Fibroblast of skin of left biceps (primary cell): ENCODE measurements around the gene SREK1.
"Not testable (repeated sequence)": the region's sequence is repeated elsewhere in the genome, so short reads cannot be mapped to it uniquely, and the experiment has no call there.

Source experiments
- DNase-seq, 2 experiments: peaks; one replicate each; pipeline ENCODE4 v3.0.0-alpha.2; 2013; ENCODE audit warnings: low read depth in 2 of 2

Gene SREK1

GRCh38 chr5:66144074-66144833 is at the start of gene SREK1:
Gene SREK1 (plus strand): TSS chr5:66144300. CDS start chr5:66144377, 77 bp downstream.
- DNase-seq = peak; percentile 85 to 89

DNA sequence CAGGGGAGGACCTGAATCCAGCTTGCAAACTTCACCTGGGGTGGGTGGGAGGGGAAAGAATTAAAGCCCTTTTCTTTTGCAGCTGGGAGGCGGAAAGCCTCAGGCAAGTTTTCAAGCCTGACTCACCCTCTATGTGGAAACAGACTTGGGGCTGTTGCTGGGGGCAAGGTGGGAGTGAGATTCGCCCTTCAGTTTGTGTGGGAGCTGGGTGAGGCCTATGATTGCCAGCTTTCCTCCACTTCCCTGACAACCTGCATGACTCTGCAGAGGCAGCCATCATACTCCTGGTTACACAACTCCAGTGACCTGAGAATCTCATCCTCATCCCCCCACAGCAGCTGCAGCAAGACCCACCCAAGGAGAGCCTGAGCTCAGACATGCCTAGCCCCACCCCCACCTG is 43.2 kb upstream of the SREK1 start:
- DNase-seq = no peak

DNA sequence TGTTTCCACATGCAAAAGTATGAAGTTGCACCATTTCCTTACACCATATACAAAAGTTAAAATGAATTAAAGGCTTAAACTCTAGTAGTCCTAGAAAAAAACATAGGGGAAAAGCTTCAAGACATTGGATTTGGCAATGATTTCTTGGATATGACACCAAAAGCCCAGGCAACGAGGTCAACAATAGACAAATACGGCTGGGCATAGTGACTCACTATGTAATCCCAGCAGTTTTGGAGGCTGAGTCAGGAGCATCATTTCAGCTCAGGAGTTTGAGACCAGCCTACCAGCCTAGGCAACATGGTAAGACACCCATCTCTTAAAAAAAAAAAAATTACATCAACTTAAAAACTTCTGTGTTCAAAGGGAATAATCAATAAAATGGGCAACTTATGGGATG is 30.9 kb upstream of the SREK1 start:
- no peak for DNase-seq

- no peak for DNase-seq
Observed at GRCh38 chr5:66118304-66118703, 25.8 kb upstream of the SREK1 start.

GRCh38 chr5:66122379-66123034 is 21.6 kb upstream of the SREK1 start:
- no peak for DNase-seq

DNA sequence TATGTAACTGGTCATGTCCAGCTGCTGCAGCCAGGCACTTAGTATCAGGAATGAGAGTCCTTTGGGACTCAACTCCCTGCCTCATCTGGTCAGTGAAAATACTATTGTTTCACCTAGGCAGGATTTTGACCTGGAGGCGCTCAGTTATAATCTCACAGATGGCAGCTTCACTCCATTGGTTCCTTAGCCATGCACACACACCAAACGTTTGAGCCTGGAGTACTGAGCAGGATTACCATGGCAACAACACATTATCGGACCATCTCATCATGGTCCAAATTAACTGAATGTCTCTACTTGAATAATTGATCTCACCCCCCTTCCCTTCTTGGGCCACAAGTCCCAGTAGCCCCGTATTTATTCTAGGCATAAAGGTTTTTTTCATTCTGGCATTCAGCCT is 15.0 kb upstream of the SREK1 start:
- no peak for DNase-seq

DNA sequence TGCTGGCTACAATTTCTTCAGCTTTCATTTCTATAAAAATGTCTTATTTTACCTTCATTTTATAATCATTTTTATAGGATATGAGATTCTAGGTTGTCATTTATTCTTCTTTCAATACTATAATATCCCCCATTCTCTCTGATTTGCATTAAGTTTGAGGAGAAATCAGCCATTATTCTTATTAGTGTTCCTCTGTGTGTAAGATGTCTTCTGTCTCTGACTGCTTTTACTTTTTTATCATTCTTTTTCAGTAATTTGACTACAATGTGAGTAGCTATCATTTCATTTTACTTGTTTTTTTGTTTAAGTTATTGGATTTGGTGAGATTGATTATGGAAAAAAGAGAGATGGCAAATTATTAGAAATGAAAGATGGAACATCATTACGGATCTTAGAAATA is 13.6 kb upstream of the SREK1 start:
- no peak for DNase-seq

- no peak for DNase-seq
Observed at GRCh38 chr5:66134407-66134861, 9.7 kb upstream of the SREK1 start.

- no peak for DNase-seq
Observed at GRCh38 chr5:66136053-66136452, 8.0 kb upstream of the SREK1 start.

- DNase-seq = not testable (repeated sequence)
Observed at GRCh38 chr5:66136944-66137343, 7.2 kb upstream of the SREK1 start.

DNA sequence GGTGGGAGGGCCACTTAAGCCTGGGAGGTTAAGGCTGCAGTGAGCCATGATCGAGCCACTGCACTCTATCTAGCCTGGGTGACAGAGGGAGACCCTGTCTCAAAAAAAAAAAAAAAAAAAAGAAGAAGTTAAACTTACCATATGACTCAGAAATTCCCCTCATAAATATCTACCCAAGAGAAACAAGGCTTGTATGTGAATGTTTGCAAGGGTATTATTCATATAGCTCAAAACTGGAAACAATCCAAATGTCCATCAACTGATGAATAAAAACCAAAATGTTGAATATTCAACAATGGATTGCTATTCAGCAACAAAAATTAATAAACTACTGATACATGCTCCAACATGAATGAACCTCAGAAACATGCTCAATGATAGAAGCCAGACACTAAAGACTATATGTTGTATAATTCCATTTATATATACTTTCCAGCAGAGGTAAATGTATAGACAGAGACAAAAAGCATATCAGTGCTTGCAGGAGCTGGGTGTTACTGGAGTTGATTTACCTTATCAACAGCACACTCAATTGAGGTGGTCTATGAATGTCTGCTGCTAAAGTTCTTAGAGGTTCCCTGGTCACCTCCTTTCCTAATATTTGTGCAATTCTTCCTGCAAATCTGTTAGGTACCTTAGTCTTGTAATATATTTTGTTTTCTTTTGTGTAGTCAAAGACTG is 5.3 kb upstream of the SREK1 start:
- no peak for DNase-seq

DNA sequence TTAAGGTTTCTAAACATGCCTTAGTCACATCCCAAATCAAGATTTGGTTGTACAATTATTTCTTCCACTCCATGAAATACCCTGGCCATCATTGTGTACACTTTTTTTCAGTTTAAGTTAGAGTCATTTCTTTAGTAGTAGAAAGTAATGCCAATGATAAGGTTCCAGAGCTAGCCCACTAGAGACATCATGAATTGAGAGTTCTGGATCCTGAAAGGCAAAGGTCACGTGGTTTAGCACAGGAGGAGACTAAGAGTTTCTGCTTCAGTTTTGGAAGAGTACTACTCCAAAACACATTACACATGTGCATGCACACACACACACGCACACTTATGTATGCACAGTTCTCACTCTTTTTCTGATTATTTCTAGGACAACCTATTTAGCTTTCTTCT is 4.8 kb upstream of the SREK1 start:
- no peak for DNase-seq

GRCh38 chr5:66142417-66142816 is 1.7 kb upstream of the SREK1 start:
- no peak for DNase-seq

DNA sequence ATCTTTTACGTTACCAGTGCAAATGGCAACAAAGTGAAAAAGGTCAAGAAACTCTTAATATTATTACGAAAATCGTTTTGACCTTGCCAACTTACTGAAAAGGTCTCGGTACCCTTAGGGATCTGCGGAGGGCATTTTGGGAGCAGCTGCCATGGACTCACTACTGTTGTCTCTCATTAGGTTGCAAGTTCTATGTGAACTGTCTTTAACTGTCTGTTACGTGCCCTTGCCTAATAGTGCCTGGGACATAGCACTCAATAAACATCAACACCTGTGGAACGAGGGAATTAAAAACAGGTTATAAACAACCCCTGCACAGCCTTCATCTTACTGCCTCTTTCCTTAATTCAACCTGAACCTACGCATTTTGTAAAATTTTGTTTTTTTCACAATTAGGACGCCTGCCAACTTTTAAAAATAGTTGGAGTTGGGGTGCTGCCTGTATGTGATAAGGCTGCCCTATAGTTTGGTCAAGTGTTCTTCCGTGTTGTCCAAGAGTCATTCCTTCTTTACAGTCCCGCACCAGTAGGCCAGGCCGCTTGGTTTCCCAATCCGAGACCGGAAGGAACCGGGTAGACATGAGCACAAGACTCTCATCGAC is 527 bp upstream of the SREK1 start:
- DNase-seq = no peak

GRCh38 chr5:66144834-66145390 is 812 bp downstream of the SREK1 start:
- DNase-seq = no peak

GRCh38 chr5:66145737-66146136 is 1.6 kb downstream of the SREK1 start:
- no peak for DNase-seq

- no peak for DNase-seq
Observed at GRCh38 chr5:66149950-66150349, 5.8 kb downstream of the SREK1 start.

GRCh38 chr5:66151030-66151429 is 6.9 kb downstream of the SREK1 start:
- DNase-seq = no peak

DNA sequence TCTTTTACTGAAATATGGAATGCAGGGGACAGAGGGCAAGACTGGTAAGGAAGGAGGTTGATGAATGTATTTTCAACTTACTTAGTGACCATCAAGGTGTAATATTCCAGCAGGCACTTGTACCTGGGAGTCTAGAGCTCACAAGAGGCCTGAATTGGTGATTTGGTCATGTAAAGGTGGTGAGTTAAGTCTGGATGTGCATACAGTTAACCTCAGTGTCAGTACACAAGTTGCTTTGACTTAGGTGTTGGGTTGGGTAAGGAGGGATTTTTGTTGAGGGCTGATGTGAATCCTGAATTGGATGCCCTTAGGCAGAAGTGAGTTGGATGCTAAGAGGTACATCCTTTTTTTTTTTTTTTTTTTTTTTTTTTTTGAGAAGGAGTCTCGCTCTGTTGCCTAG is 7.4 kb downstream of the SREK1 start:
- DNase-seq = no peak

DNA sequence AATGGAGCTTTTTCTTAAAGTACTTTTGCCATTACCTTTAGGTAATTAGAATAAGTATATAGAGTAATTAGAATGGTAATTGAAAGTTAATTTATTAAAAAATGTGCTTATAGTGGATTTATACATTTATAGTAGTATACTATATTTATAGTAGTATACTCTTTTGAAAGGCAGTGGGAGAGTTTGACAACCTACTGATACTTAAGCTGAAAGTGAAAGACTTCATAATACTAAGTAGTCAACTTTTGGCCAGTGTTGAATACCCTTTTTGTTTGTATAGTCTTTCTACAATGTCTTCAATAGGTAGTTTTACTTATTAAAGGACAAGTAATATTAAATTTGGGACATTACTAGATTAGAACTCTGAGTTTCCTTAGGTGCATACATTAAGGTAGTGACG is 12.9 kb downstream of the SREK1 start:
- DNase-seq = no peak

GRCh38 chr5:66161356-66161755 is 17.3 kb downstream of the SREK1 start:
- no peak for DNase-seq
